NCI-H82 treated with DMSO at 0.1 percent for 48 hours (cell line): Measurements from ENCODE around the gene MLXIPL.
"Not testable (repeated sequence)": the region's sequence is repeated elsewhere in the genome, so short reads cannot be mapped to it uniquely, and the experiment has no call there.

ENCODE experiments used
- DNase-seq: peaks from one replicate; lab custom pipeline; 2025; ENCODE audit not compliant: unreplicated experiment; lab: John Stamatoyannopoulos, UW

The MLXIPL gene

GRCh38 chr7:73623798-73624668 is at the start of gene MLXIPL:
MLXIPL (minus strand) TSS chr7:73624522; CDS start chr7:73624492, 30 bp downstream.
- peak; percentile 46 for DNase-seq

GRCh38 chr7:73671857-73672445 is 47.6 kb upstream of the MLXIPL start:
- DNase-seq: no peak

GRCh38 chr7:73671322-73671661 is 47.0 kb upstream of the MLXIPL start:
- DNase-seq: no peak

- no peak for DNase-seq
Observed at GRCh38 chr7:73669858-73670385, 45.6 kb upstream of the MLXIPL start.

GRCh38 chr7:73669288-73669701 is 45.0 kb upstream of the MLXIPL start:
- no peak for DNase-seq

GRCh38 chr7:73668886-73669230 is 44.5 kb upstream of the MLXIPL start:
- DNase-seq: no peak

GRCh38 chr7:73668103-73668885 is 44.0 kb upstream of the MLXIPL start:
- DNase-seq: peak; percentile 31

- peak; percentile 23 for DNase-seq
Observed at GRCh38 chr7:73667344-73668102, 43.2 kb upstream of the MLXIPL start, which contains the start of gene VPS37D. VPS37D (plus strand) TSS chr7:73667831; CDS start chr7:73667959, 128 bp downstream.

GRCh38 chr7:73663033-73663432 is 38.7 kb upstream of the MLXIPL start:
- no peak for DNase-seq

GRCh38 chr7:73660594-73660993 is 36.3 kb upstream of the MLXIPL start:
- DNase-seq: not testable (repeated sequence)

- no peak for DNase-seq
Observed at GRCh38 chr7:73659983-73660382, 35.7 kb upstream of the MLXIPL start.

- not testable (repeated sequence) for DNase-seq
Observed at GRCh38 chr7:73655309-73655708, 31.0 kb upstream of the MLXIPL start.

- peak; percentile 43 for DNase-seq
Observed at GRCh38 chr7:73652541-73652949, 28.2 kb upstream of the MLXIPL start.

- DNase-seq: no peak
Observed at GRCh38 chr7:73650524-73650923, 26.2 kb upstream of the MLXIPL start.

- DNase-seq: no peak
Observed at GRCh38 chr7:73649576-73649975, 25.3 kb upstream of the MLXIPL start.

- DNase-seq: no peak
Observed at GRCh38 chr7:73648593-73649332, 24.4 kb upstream of the MLXIPL start.

- no peak for DNase-seq
Observed at GRCh38 chr7:73647725-73648592, 23.6 kb upstream of the MLXIPL start.

GRCh38 chr7:73646785-73647724 is 22.7 kb upstream of the MLXIPL start:
- DNase-seq: no peak
